Stimulated activated CD4-positive, alpha-beta T cell treated with anti-CD3 and anti-CD28 coated beads, Interleukin-15, amount 100 ng/mL, for 48 hours (primary cell): ENCODE data around the gene PTPRM.

Experiments used
- DNase-seq, 2 donors: peaks; one replicate each; pipeline ENCODE4 v3.0.0-alpha.2; 2020; ENCODE audit warnings: low read depth in 2 of 2

PTPRM gene

DNA sequence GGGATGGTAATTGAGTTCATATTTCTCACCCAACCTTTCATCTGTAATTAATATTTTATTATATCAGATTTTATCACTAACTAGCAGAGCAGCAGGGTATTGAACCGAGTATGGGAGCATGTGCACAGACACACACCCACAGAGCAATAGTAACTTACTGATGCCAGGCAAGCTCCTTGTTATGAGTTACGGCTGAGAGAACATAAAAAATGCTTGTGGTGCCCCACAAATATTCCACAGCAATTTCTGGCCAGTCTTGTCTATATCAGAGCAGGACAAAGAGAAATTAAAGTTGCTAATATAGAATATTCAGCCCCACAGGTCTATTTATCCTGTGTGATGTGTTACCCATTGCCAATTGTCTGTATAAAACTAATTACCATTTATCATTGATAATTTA, 540.3 kb downstream of the PTPRM start:
- DNase-seq = no peak

DNA sequence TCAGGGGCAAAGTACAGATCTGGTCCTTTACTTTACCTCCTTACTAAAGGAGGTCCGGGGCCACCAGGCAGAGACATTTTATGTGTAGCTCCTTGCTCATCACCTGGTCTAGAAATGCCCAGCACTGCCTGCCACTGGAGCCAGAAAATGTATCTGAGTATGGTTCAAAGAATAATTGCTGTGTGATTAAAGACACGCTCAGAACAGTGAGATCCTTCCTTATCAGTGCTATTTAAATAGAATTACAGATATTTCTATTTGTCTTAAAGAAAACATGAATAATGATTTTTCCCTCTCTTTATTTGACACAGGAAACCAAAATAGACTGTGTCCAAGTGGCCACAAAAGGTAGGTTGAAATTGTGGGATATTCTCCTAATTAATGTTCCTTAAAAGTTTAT, 547.4 kb downstream of the PTPRM start:
- no peak for DNase-seq

DNA sequence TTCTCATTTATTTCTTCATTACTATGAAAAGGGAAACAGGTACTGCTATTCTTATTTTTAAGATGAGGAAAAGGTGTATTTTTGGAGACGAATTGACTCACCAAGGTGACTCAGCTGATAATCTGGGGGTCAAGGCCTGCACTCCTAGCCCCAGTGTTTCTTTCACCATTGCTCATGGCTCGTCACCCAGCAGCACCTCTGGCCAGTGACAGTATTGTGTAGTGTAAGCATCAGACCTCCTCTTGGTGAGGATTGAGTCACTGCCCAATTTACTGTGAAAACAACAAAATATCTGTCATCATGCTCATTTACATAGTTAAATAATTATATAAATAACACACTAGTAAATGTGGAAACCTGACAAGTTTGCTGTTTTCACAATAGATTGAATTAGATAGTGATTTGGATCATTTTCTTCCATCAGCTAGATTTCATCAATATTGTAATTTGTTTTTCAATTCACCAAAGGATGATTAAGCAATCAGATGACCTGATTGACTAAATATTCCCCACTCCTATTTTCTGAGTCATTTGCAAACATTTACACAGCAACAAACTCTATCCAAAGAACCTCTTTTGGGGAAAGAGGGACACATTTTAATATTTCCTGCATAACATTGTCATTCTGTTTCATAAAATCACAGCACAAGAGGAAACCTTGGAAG, 549.4 kb downstream of the PTPRM start:
- no peak for DNase-seq

DNA sequence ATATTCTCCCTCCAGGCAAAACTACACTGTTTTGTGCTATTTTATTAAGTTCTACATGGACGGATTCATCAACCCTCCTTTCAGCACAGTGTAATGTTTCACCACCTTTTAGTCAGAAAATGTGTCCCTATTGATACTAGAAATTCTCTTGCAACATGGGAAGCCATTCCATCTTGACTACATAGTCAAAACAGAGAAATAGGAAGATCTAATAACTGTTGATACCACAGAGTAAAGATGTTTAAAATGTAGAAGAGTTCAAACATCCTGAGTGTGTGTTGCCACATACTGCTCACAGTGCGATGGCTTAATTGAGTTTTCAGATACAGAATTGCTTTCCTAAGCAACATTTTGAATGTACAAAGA, 549.9 kb downstream of the PTPRM start:
- no peak for DNase-seq

DNA sequence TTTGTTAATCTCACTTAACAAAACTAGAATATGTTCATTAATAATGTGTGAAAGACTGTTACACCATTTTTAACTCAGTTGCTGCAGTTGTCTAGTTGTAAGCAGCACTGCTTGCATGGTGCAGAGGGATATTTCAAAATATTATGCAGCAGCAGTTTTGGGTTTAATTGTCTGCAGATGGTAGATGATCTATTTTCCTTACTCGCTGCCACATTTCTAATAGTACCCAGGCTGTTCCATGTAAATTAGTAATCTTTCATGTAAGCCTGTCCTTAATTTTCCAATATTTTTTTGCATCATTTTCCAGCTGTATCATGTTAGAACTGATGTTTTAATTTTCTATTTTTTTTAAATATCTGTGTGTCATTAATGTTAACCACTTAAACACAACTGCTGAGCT, 554.0 kb downstream of the PTPRM start:
- DNase-seq = no peak

DNA sequence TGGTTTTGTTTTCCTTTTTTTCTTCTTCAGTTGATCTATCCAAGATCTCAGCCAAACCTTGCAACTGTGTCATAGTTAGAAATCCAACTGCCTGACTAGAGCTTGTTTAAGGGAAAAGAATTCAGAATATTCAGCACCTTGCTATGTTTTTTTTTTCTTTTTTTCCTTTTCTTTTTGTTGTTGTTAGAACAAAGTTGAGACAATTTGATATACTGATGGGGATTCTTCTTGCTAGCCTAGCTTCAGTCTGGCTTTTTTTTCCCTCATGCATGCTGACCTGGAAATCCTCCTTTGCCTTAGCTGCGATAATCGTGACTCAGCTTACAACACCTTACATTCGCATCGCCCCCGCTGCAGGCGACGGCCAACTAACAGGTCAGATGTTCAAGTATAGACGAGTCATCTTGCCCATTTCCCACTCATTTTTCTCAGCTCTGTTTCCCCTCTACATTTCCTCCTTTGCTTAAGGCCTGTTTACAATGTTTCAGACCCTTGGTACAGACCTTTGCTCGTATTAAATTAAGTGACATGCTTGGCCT, 554.9 kb downstream of the PTPRM start:
- DNase-seq = no peak

DNA sequence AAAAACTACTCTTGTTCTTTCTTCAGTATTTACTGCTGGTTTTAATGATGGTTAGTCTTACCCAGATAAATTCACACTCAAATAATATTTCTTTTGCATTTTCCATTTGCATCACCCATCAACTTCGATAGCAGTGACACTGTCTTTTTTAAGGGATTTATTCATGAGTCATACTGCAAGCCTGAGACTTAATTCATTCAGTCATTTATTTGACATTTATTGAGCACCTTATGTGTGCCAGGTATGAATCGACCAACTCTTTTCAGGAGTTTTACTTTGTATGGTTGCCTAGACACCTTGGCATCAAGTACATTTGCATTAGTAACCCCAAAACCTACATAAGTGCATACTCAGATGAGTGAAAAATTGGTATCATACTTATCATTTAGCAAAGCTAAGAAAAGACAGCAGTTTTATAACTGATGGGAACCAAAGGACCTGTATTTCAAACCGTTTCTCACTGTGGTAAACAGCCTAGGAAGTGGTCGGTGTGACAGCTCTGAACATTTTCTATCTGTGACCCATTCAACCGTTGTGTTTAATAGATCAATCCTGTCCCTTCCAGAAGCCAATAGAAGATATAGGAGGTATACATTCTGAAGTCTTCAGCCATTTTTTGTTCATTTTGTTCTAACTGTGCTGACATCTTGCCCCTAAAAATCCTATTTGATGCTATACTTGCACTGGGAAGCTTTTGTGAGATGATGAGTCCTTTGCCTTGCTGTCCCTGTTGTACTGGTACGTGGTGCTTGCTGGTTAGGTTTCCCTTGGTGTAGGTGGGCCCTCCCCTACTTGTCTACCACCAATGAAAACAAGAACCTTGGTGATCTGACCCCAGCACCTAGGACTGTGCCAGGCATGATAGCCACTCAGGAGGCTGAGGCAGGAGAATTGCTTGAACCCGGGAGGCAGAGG, 557.4 kb downstream of the PTPRM start:
- no peak for DNase-seq

DNA sequence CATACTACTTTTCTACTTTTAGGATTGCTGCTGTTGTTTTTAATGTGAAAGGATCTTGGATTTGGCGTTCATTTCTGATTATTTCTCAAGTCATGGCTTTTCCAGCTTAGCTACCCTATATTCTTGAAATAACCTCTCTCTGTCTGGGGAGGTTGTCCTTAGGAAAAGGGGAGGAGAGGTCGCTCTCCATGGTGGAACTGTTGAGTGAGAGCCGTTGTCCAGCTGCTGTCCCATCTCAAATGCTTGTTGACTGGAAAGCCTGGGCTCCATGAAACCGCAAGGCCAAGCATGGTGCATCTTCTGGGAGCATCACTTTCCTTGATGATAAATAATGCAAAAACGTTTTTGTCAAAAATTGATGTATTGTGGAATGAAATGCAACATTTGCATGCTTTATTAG, 563.0 kb downstream of the PTPRM start:
- DNase-seq = no peak

DNA sequence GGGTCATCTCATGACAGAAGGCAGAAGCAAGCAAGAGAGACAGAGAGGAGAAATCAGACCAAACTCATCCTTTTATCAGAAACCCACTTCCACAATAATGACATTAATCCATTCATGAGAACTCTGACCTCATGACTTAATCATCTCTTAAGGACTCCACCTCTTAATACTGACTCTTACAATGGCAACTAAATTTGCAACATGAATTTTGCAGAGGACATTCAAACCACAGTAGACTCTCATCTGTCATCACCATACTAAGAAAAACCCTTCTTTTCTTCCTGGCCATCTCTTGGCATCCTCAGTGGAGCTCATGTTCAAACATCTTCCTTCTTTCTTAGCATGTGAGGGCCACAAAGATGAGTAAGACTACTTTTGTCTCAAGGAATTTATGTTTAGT, 565.9 kb downstream of the PTPRM start:
- no peak for DNase-seq

DNA sequence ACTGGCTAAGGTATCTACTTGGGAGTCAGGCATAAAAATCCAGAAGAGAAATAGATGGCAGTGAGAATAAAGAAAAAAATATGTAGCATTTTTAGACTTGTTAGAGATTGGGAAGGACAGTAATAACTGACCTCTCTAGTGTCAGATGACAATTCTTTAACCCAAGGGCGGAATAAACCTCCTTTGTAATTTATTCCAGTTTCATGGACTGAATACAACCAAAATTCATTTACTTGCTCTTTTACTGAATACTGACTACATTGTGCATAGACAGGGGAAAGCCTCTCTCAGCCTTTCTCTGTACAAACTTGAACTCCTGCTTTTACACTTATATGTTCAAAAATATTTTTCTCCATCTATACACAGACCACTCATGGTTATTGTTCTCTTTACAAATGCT, 566.8 kb downstream of the PTPRM start:
- DNase-seq = no peak

DNA sequence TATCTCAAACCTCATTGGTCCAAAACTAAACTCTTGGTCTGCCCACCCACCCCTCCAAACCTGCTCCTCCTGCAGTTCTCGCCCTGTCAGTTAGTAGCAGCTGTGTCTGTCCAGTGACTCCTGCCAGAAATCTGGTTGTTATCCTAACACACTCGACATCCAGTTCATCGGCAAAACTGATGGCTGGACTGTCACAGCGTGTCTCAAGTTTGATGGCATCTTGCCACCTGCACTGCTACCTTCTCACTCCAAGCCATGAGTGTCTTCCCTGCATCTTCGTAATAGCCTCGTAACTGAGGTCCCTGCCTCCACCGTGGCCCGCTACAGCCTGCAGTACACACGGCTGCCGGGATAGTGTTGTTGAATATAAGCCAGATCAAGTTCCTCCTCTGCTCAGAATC, 572.0 kb downstream of the PTPRM start:
- DNase-seq = no peak

DNA sequence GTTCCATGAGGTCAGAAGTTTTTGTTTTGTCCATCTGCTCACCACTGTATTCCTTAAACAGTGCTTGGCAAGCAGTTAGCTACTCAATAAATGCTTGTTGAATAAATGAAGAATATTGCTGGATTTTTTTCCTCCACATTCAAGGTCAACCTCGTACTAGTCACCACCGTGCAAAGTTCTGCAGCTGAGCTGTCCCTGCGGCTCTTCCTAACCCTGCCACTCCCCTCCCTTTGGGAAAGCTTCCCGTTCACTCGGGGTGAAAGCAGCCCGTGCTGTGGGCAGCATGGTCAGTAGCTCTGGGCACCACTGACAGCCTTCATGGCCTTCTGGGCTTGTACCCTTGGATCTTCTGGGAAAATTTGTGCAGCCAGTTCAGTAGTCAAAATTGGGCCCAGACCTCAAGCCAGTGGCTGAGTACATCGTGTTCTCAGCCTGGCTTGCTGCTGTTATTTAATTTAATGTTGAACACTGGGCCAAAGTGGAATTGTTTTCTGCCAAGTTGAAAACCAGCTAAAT, 572.8 kb downstream of the PTPRM start:
- DNase-seq = no peak

DNA sequence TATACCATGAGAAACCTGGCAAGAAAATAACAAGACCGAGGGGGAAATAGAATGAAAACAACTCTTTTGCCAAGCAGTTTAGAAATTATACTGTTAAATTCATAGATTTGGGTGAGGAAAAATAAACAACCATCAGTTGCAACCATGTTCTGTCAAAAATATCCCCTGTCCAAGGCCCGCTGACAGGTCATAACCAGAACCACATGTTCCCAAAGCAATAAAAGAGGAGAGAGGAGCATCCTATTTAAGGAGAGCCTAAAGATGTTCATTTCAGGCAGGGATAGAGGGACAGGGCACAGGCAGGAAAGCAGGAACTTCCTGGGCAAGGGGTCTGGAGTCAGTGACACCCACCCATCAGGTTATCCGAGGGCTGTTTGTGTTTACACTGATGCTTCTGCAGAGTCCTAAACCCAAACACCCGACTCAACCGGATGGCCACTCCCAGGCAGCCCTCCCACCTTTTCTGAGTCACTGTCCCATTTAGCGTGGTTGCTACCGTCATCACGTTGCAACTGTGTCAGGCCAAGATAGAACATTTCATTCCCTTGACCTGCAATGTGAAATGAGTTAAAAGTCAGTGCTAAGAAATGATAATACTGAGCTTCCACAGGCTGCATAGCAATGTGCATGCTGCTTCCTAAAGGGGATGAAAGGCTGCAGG, 573.9 kb downstream of the PTPRM start:
- no peak for DNase-seq

DNA sequence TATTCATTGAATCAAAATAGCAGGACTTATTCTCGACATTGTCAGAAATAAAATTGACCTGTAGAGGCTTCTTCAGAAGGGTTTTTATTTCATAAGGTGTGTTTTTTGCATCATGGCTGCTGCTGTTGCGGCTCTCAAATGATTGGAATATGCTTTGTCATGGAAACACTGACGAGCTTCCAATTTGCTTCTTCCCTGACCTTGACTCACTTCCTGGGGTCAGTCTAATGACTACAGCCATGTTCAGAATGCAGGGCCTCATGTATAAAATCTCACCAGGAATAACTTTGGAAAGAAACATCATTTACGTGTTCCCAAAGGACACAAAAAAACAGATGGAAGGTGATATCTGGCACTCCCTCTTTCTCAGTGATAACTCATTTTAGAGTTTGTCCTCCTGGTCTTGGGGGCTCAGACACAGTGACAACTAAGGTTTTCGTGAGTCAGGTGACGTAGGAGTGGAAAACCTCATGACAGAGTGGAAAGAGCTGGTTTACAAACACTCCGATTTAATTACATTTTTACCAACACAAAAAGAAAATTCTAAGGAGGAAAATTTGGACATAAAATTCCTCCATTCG, 575.1 kb downstream of the PTPRM start:
- DNase-seq = no peak

DNA sequence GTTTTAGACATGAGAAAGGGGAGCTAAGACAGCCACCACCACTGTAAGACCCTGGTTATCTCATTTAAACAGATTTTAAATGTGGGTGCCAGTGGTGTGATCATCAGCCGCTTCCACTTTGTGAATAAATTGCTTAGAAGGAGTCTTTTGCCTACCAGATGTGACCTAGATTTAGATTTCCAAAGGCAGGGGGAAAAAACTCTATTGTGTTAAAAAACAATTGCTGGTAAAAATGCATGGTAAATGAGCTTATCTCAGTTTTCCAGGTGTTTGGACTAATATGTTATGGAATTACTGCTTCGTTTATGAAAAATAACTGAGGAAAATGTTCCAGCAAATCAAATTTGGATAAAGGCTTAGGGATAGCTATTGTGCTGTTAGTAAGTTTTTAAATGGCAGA, 575.8 kb downstream of the PTPRM start:
- DNase-seq = no peak

DNA sequence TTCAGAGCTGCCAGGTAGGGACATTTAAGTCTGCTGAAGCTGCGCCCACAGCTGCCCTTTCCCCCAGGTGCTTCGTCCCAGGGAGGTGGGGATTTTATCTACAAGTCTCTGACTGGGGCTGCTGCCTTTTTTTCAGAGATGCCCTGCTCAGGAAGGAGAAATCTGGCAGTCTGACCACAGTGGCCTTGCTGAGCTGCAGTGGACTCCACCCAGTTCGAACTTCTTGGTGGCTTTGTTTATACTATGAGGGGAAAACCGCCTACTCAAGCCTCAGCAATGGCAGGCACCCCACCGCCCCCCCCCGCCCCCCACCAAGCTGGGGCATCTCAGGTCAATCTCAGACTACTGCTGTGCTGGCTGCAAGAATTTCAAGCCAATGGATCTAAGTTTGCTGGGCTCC, 584.1 kb downstream of the PTPRM start:
- DNase-seq = no peak

DNA sequence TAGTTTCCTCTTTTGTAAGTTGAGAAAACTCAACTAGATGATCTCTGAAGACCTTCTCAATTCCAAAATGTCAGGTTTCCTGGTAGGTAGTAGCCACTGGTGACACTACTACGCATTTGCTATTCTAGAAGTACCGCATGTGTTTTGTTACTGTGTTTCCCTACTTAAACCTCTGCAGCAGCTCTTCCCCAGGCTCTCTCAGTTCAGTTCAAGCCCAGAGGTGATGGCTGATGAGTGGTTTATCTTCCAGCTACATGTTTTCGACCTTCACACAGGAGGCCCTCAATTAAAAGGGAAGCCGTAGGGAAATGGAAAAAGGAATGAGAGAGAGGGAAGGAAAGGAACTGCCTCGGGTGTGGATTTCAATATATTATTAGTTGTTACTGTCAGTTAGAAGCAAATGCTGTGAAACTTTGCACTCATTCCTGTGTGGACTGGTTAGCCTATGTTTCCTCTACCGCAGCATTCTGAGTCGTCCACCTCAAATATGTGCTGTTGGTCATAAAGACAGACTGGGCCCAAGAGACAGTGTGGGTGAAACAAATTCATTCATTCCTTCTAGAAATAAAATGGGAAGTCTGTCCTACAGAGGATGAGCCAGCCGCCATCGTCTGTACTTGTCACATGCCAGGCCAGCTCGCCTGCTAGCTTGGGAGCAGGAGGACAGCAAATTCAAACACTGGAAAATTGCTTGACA, 586.9 kb downstream of the PTPRM start:
- DNase-seq = no peak

DNA sequence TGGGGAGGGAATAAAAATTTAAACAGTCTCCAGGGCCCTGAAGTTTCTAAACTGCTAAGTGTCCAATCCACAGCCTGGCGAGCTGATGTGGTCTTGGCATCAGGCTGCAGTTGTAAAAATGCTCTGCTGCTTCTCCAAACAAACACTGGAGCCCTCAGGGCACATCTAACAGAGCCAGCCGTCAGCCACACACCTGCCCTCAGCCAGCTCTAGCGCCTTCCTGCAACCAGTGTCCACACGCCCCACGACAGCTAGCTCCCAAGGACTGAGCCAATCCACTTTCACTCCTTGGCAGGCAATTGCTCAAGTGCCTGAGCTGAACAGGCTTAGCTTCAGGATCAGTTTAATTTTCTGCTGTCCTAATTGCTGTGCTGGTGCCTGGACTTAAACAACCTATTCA, 595.7 kb downstream of the PTPRM start:
- DNase-seq = no peak

DNA sequence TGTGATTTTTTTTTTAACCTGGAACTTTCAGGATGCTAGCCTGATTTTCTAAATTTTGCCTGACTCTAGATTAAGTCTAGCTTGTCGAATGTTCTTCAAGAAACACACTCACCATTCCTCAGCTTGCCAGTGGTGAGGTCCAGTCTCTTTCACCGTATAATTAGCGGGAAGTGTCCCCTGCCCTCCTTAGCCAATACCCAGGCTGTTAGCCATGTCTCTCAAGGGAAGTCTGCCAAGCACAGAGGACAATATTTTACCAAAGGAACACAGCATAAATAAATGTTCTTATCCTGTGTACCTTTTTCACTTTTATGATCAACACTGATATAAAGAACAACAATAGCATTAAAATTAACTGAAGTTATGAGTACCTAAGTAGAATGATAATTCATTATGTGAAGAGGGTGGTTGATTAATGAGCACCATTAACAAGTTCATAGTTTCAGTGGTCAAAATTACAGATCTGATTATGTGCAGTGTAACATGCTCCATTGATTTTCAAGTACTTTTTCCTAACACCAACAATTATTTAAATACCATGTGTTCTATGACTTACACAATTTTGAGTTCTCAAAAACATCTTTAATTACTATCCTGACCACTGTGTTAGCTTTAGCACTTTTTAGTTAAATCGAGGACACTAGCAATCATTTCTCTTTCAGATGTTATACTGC, 596.3 kb downstream of the PTPRM start:
- no peak for DNase-seq

DNA sequence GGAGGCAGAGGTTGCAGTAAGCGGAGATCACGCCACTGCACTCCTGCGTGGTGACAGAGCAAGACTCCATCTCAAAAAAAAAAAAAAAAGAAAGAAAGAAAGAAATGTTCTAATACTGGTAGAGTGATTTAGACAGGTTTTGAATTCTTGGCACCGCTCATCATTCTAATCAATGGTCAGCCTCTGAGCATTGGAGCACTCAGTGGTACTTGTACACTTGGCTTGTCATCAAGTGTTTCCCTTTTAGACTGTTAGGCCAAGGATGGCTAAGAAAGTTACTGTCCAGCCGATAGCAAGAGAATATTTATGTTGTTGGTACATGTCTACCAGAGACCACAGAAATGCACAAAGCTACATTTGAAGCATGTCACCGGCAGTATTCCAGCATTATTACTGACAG, 598.0 kb downstream of the PTPRM start:
- no peak for DNase-seq

DNA sequence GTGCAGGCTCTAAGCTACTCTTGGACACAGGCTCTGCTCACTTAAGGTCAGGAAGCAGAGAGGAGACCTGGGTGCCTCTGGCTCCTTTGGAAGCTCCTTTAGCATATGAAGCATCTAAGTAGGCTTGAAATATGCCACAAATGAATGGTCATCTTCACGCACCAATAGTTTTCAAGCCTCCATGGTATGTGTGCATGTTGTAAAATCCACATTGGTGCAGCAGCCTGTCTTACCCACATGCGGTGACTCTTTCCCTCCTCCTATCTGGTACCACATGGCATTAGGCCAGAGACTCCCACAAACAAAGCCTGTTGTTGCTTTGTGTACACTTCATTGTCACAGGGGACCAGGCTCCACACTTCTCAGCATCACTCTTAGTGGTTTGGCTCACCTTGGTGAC, 599.9 kb downstream of the PTPRM start:
- no peak for DNase-seq
